Vagina (tissue), 2 donors: ENCODE data around the gene COPS9. TPM values are rescaled to one million over a fixed set of nuclear protein-coding genes. Genes with fewer than 3 reads are reported as not detected.

Experiments used
- DNase-seq, 2 donors: peaks; one replicate each; pipeline ENCODE4 v3.0.0-alpha.2; 2017; ENCODE audit errors: extremely low spot score in 2 of 2
- H3K27ac ChIP-seq: fragments of 200-600 bp; sonication (generic); one replicate; pipeline ENCODE4 v1.5.1; 2019
- H3K27me3 ChIP-seq: fragments of 200-600 bp; sonication (generic); one replicate; pipeline ENCODE4 v1.5.1; 2019
- H3K36me3 ChIP-seq, 2 donors: fragments of 200-600 bp; sonication (generic); one replicate each; pipeline ENCODE4 v1.5.1; 2017 to 2019
- H3K4me1 ChIP-seq: fragments of 200-600 bp; sonication (generic); one replicate; pipeline ENCODE4 v1.5.1; 2019
- H3K4me3 ChIP-seq, 2 donors: fragments of 200-600 bp; sonication (generic); 1 replicate in 1 of 2; 2 replicates in 1 of 2; pipeline ENCODE4 v1.5.1; 2016 to 2019
- H3K9me3 ChIP-seq: fragments of 200-600 bp; sonication (generic); one replicate; pipeline ENCODE4 v1.5.1; 2019
- CTCF ChIP-seq, 3 experiments: fragments of 450-650 bp in 2 of 3; fragments of 200-600 bp in 1 of 3; sonication (generic) in 1 of 3; IDR thresholded peaks; one replicate each; pipeline ENCODE4 v1.5.1; 2017 to 2019; ENCODE audit warnings: antibody characterized with exemption in 3 of 3, mild to moderate bottlenecking in 2 of 3, moderate library complexity in 2 of 3
- POLR2A ChIP-seq, 2 donors: fragments of 450-650 bp; IDR thresholded peaks; one replicate each; pipeline ENCODE4 v1.6.1; 2017; ENCODE audit warnings: antibody characterized with exemption in 2 of 2, mild to moderate bottlenecking in 2 of 2, moderate library complexity in 2 of 2
- POLR2AphosphoS5 ChIP-seq, 2 donors: sonication (generic); formaldehyde crosslinking; IDR thresholded peaks; one replicate each; pipeline ENCODE4 v1.9.0; 2017; ENCODE audit warnings: antibody characterized with exemption in 2 of 2, mild to moderate bottlenecking in 2 of 2, low read depth in 1 of 2; ENCODE audit not compliant: insufficient read depth in 1 of 2
- intact Hi-C: fragments of 100-400 bp; cut with DNase I; formaldehyde crosslinking; loops from one replicate; pipeline ENCODE4 v1.15.1; 2023
- total RNA-seq: library from RNA; depleted of rRNA; stranded (reverse); fragments of >200 nt; gene quantifications from one replicate; pipeline ENCODE4 v1.2.3, GENCODE V29; 2016

The COPS9 gene
- total RNA-seq, 1 donor from 2014 or later = 170 TPM

GRCh38 chr2:240095556-240096523 lies 40.3 kb downstream of the COPS9 start:
- intact Hi-C loops = no loop called here
- no peaks in the 10 kb centered on the region for H3K36me3 ChIP-seq
- no peak for DNase-seq
- no peaks in the 10 kb centered on the region for H3K4me1 ChIP-seq
- peaks cover 4% of the 10 kb centered on the region for H3K27me3 ChIP-seq
- no peak overlapping the region for H3K4me3 ChIP-seq
- H3K9me3 ChIP-seq = no peaks in the 10 kb centered on the region
- no peak overlapping the region for H3K27ac ChIP-seq
- no peak for TF ChIP-seq POLR2A (IDR thresholded peaks at IDR 0.05)
- TF ChIP-seq CTCF (IDR thresholded peaks at IDR 0.05) = no peak
- TF ChIP-seq POLR2AphosphoS5 (IDR thresholded peaks at IDR 0.05; ENCODE audit: insufficient read depth in 1 of 2, low read depth in 1 of 2) = no peak

- no peak for DNase-seq
- intact Hi-C loops = no loop called here
- Histone ChIP-seq H3K27ac (no peak overlapping the region), H3K9me3 (peaks cover 11% of the 10 kb centered on the region), H3K4me3 (no peak overlapping the region), H3K4me1 (no peaks in the 10 kb centered on the region), H3K36me3 (no peaks in the 10 kb centered on the region), H3K27me3 (no peaks in the 10 kb centered on the region)
- TF ChIP-seq POLR2A (IDR thresholded peaks at IDR 0.05) (no peak), CTCF (IDR thresholded peaks at IDR 0.05) (no peak), POLR2AphosphoS5 (IDR thresholded peaks at IDR 0.05; ENCODE audit: insufficient read depth in 1 of 2, low read depth in 1 of 2) (no peak)
Observed at GRCh38 chr2:240089306-240089705, 46.8 kb downstream of the COPS9 start.

- Histone ChIP-seq H3K4me1 (no peaks in the 10 kb centered on the region), H3K4me3 (no peak overlapping the region), H3K9me3 (peaks cover 11% of the 10 kb centered on the region), H3K27me3 (no peaks in the 10 kb centered on the region), H3K36me3 (no peaks in the 10 kb centered on the region), H3K27ac (no peak overlapping the region)
- intact Hi-C loops = no loop called here
- no peak for TF ChIP-seq POLR2AphosphoS5 (IDR thresholded peaks at IDR 0.05; ENCODE audit: insufficient read depth in 1 of 2, low read depth in 1 of 2)
- TF ChIP-seq POLR2A (IDR thresholded peaks at IDR 0.05) = no peak
- no peak for TF ChIP-seq CTCF (IDR thresholded peaks at IDR 0.05)
- DNase-seq = no peak
Observed at GRCh38 chr2:240086563-240086962, 49.5 kb downstream of the COPS9 start.

Other genes starting within 250 kb of the COPS9 start
- 72.2 TPM for gene NDUFA10, start 111.0 kb downstream of the COPS9 start, total RNA-seq
- not detected for gene OR6B2, start 105.9 kb downstream of the COPS9 start, total RNA-seq
- not detected for gene OR6B3, start 82.8 kb downstream of the COPS9 start, total RNA-seq
- gene OTOS, start 4.4 kb upstream of the COPS9 start, total RNA-seq = not detected